ENCODE data around the gene PATE3. TPM values are rescaled to one million over a fixed set of nuclear protein-coding genes. Genes with fewer than 3 reads are reported as not detected.

Gene PATE3
- total RNA-seq = not detected
- long read RNA-seq = 0 reads

GRCh38 chr11:125787827-125788226, at the start of gene PATE3:
Gene PATE3 (plus strand): TSS chr11:125788127. CDS start chr11:125788152, 25 bp downstream.
- intact Hi-C loops (cut with DNase I) = no loop called here
- Histone ChIP-seq H3K27me3 (no peaks in the 10 kb centered on the region), H3K4me3 (no peak within 1 kb of the TSS), H3K27ac (no peak within 1 kb of the TSS), H3K36me3 (no peaks in the 10 kb centered on the region), H3K9me3 (no peaks in the 10 kb centered on the region), H3K4me1 (no peaks in the 10 kb centered on the region)
- ATAC-seq = no peak
- no peak for TF ChIP-seq CTCF (IDR thresholded peaks at IDR 0.05)
- DNase-seq = no peak

GRCh38 chr11:125740617-125741016, 47.3 kb upstream of the PATE3 start:
- TF ChIP-seq CTCF (IDR thresholded peaks at IDR 0.05) = no peak
- Histone ChIP-seq H3K9me3 (no peaks in the 10 kb centered on the region), H3K4me1 (no peaks in the 10 kb centered on the region), H3K4me3 (no peak overlapping the region), H3K27me3 (no peaks in the 10 kb centered on the region), H3K36me3 (no peaks in the 10 kb centered on the region), H3K27ac (no peak overlapping the region)
- DNase-seq (no peak), ATAC-seq (no peak)
- intact Hi-C loops (cut with DNase I) = no loop called here

GRCh38 chr11:125743681-125744080, 44.2 kb upstream of the PATE3 start:
- no peaks in the 10 kb centered on the region for H3K36me3 ChIP-seq
- H3K4me1 ChIP-seq = no peaks in the 10 kb centered on the region
- ATAC-seq (no peak), DNase-seq (no peak)
- intact Hi-C loops (cut with DNase I) = no loop called here
- H3K27me3 ChIP-seq = no peaks in the 10 kb centered on the region
- H3K4me3 ChIP-seq = no peak overlapping the region
- TF ChIP-seq CTCF (IDR thresholded peaks at IDR 0.05) = no peak
- H3K27ac ChIP-seq = no peak overlapping the region
- H3K9me3 ChIP-seq = no peaks in the 10 kb centered on the region

GRCh38 chr11:125745979-125746378, 41.9 kb upstream of the PATE3 start, which contains the start of gene PATE1:
Gene PATE1 (plus strand): TSS chr11:125746279. CDS start chr11:125746305, 26 bp downstream.
- intact Hi-C loops (cut with DNase I) = no loop called here
- Histone ChIP-seq H3K36me3 (no peaks in the 10 kb centered on the region), H3K4me1 (no peaks in the 10 kb centered on the region), H3K9me3 (no peaks in the 10 kb centered on the region), H3K27me3 (no peaks in the 10 kb centered on the region), H3K4me3 (no peak within 1 kb of the TSS), H3K27ac (no peak within 1 kb of the TSS)
- TF ChIP-seq CTCF (IDR thresholded peaks at IDR 0.05) = no peak
- DNase-seq (no peak), ATAC-seq (no peak)

- Histone ChIP-seq H3K4me1 (no peaks in the 10 kb centered on the region), H3K36me3 (no peaks in the 10 kb centered on the region), H3K9me3 (no peaks in the 10 kb centered on the region), H3K27me3 (no peaks in the 10 kb centered on the region), H3K4me3 (no peak overlapping the region), H3K27ac (no peak overlapping the region)
- ATAC-seq (no peak), DNase-seq (no peak)
- no peak for TF ChIP-seq CTCF (IDR thresholded peaks at IDR 0.05)
- intact Hi-C loops (cut with DNase I) = no loop called here
Measured at GRCh38 chr11:125750629-125751028, 37.3 kb upstream of the PATE3 start.

GRCh38 chr11:125756050-125756449, 31.9 kb upstream of the PATE3 start:
- no peak for TF ChIP-seq CTCF (IDR thresholded peaks at IDR 0.05)
- intact Hi-C loops (cut with DNase I) = no loop called here
- Histone ChIP-seq H3K4me1 (no peaks in the 10 kb centered on the region), H3K36me3 (no peaks in the 10 kb centered on the region), H3K27ac (no peak overlapping the region), H3K27me3 (no peaks in the 10 kb centered on the region), H3K4me3 (no peak overlapping the region), H3K9me3 (no peaks in the 10 kb centered on the region)
- ATAC-seq (peak; percentile 89), DNase-seq (peak; percentile 53)

Data from upper lobe of right lung (tissue), 1 donor.